Medulla oblongata (tissue), 1 donor: ENCODE data around the gene FASN.
"Not testable (repeated sequence)": the region's sequence is repeated elsewhere in the genome, so short reads cannot be mapped to it uniquely, and the experiment has no call there.

Experiments used
- DNase-seq: peaks from one replicate; pipeline ENCODE4 v3.0.0-alpha.2; 2015; ENCODE audit errors: extremely low spot score

Gene FASN

DNA sequence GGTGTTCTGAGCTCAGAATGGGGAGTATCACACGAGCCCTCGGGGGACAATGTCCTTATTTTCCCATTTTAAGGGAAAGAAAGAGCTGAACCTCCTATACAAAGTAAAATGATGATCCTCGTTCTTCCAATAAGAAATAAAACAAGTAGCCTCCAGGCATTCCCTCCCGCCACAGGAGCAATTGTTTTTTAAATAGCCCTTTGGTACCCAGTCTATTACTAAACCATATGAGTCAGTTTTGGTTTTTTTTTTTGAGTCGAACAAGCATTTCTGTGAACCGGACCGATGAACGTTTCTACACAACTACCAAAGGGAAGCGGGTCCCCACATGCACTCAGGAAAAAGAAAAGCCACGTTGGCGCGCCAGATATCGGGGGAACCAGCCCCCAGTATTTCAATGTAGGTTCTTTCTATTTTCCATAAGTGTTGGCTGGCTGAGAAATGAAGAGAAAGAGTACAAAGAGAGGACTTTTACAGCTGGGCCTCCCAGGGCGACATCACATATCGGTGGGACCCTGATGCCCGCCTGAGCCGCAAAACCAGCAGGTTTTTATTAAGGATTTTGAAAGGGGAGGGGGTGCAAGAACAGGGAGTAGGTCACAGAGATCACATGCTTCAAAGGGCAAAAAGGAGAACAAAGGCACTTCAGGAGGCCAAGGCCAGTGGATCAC is 56.8 kb downstream of the FASN start:
- DNase-seq: no peak

DNA sequence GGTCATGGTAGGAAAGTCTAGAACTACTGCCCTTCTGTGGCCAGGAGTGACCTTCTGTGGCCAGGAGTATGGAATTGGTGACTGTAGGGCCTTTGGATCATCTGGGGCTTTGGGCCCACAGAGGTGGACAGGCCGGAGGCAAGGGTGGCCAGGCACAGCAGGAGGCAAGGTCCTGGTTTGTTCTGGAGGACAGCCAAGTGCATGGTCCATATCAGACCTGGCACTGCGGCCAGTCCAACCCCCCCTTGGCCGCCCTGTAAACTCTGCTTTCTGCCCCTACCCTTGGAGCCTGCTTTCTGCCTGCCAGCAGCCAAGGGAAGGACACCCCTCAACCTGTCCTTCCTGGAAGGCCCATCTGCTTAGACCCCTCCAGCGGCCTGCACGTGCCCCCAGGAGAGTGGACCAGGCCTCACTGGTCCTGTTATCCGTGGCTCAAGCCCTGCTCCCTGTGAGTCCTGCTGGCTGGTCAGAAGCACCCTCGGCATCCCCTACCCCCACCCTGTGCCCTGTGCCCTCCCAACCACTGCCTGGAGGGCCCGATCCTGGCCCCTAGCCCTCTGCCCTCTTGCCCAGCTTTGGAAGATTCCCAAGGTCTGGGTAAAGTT is 58.2 kb downstream of the FASN start:
- DNase-seq: no peak

DNA sequence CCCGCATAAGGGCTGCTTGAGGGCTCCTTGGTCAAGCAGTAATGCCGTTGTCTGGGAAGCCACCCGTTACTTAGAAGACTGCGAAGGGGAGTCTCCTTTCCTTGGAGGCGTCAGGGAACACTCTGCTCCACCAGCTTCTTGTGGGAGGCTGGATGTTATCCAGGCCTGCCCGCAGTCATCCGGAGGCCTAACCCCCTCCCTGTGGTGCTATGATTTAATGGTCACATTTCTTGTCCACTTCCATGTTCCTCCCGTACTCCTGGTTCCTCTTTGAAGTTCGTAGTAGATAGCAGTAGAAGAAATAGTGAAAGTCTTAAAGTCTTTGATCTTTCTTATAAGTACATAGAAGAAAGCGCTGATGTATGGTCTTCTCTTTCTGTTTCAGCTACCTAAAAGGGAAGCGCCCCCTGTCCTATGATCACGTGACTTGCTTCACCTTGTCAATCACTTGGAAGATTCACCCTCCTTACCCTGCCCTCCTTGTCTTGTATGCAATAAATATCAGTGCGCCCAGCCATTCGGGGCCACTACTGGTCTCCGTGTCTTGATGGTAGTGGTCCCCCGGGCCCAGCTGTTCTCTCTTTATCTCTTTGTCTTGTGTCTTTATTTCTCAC is 59.1 kb downstream of the FASN start:
- DNase-seq: not testable (repeated sequence)

DNA sequence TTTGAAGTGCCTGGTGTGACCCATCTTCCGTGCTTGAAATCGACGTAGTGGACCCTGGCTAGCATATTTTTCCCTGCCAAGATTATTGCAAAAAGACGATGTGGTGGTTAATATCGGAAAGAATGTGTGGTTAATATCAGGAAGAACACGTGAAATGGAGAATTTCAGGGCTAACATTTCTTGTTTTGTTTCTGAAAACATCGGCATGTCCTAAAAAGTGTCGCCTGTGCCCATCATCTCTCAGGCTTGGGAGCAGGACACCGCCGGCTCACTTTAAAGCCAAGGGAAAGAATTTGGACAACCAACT is 60.2 kb downstream of the FASN start:
- DNase-seq: no peak

DNA sequence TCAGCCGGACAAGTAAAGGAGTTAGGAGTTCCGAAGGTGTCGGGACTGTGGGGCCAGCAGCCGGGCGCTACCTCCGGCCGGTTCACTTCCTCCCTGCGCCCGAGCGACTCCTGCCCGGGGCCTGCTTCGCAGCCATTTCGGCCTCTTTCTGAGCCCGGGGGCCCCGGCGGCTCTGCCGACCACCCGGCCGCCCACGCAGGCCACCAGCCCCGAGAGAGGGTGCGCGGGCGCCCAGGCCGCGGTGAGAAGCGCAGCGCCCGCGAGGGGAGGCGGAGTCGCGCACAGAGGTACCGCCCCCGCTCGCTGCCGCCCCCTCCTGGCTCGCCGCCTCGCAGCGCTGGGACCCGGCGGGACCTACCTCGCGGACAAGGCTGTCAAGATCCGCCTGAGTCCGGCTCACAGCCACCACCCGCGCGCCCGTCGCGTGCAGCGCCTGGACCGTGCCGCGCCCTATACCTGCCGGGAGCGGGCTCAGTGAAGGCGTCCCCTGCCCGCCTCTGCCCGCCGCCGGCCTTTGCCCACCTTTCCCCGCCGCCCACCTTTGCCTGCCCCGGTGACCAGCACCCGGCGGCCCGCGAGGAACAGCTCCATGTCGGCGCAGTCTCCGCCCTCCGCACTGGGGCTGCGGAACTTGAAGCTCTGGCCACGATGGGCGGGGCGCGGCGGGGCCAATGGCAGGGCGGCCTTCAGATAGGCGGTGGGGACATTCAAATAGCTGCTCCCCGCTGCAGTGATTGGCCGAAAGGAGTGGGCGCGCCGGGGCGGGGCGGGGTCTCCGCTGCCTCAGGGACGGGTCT is 60.7 kb downstream of the FASN start, which contains the start of gene DCXR:
TSS of gene DCXR (minus strand) at position 606 of the 797 bp plus-strand sequence. CDS start at position 591, 15 bp downstream.
- DNase-seq: peak; percentile 97

DNA sequence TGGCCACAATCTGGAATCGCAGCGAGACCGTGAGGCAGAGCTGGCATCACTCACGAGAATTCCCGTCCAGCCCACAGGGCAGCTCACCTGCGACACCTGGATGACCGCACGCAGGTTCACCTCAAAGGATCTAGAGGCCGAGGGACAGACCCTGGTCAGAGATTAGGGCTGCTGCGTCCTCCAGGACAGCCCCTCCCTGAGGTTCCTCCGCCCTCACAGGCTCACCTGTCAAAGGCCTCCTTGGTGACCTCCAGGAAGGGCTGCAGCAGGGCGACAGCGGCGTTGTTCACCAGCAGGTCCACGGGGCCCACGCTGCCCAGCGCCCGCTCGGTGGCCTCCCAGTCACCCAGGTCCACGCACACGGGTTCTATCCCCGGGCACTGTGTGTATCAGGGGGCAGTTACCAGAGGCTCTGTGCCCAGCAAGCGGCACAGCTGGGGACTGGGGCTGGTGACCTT is 61.4 kb downstream of the FASN start:
- no peak for DNase-seq

DNA sequence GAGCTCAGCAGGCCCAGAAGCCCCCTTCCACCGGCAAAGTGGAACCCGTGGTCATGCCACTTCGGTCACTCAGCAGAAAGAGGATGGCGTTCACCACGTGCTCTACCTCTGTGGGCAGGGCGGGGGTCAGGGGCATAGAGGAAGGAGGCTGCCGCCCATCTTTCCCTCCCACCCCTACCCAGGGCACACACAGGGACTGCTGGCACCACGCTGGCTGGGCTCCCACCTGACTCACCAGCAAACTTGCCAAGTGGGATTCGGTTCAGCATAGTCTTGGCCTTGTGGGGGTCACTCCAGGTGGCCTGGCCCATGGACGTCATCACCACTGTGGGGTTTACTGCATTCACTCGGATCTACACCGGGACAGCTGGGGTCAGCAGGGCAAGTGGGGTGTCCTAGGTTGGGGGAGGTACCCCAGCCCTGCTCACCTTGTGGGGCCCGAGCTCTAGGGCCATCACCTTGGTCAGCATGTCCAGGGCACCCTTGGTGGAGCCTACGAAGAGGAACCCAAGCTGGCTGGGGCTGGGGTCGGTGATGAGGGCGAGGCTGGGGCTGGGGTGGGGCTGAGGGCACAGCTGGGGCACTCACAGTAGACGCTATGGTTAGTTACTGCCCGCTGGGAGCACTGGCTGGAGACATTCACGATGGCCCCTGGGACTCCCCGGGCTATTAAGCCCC is 61.9 kb downstream of the FASN start:
- DNase-seq: no peak

DNA sequence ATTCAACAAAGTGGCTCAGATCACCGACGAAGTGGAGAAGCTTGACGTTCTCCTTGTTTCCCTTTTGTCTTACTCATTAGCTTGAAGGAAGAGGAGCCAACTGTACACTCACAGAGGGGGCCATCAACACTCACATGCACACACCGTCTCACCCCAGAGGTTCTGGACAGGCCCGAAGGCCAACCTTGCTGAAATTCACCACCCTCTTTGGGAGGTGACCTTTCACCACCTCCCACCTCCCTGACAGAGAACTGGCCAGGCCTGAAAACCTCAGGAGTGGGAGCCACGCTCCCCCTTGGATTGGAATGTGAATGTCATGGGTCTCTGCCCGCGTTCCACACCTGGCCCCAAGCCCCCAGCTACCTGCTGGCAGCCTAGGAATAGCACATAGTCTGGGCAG is 62.5 kb downstream of the FASN start:
- DNase-seq: no peak

DNA sequence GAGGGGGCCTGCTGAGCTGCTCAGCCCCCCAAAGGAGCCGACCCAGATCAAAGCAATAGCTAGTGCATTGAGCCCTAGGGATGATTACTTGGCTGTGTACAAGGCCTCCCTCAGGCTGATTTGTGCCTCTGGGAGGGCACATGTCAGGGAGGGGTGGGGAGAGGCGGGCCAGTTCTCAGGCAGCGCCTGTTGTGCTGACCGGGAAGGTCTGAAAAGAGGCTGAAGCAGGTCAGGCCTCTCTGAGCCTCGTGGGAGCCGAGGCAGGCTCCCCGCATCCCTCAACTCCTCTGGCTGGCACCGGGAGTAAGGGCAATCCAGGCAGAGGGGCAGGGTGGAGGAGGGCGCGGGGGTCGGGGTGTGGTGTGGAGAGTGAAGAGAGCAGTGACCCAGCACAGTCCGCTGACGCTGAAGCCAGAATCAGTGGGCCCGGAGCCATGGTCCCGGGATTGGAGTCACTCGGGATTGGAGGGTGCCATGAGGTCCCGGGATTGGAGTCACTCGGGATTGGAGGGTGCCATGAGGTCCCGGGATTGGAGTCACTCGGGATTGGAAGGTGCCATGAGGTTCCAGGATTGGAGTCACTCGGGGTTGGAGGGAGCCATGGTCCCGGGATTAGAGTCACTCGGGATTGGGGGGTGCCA is 63.5 kb downstream of the FASN start:
- no peak for DNase-seq

DNA sequence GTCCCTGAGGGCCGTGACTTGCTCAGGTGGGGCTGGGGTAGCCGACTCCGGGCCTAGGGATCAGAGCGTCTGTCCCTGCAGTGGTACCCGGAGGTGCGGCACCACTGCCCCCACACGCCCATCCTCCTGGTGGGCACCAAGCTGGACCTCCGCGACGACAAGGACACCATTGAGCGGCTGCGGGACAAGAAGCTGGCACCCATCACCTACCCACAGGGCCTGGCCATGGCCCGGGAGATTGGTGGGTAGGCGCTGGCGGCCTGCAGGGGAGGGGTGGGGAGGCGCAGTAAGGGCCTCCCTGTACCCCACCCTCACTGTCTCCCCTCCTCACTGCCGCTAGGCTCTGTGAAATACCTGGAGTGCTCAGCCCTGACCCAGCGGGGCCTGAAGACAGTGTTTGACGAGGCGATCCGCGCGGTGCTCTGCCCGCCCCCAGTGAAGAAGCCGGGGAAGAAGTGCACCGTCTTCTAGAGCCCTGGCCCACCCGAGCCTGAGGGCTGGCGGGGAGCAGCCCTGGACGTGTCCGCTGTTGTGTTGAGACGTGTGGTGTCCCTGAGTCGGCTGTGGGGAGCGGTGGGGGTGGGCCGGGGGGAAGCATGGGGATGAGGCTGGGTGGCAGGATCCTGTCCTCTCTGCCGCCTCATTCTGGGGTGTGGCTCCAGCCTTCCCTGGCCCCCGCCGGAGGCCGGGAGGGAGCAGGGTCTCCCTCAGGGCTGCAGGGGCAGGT is 64.5 kb downstream of the FASN start:
- DNase-seq: no peak

DNA sequence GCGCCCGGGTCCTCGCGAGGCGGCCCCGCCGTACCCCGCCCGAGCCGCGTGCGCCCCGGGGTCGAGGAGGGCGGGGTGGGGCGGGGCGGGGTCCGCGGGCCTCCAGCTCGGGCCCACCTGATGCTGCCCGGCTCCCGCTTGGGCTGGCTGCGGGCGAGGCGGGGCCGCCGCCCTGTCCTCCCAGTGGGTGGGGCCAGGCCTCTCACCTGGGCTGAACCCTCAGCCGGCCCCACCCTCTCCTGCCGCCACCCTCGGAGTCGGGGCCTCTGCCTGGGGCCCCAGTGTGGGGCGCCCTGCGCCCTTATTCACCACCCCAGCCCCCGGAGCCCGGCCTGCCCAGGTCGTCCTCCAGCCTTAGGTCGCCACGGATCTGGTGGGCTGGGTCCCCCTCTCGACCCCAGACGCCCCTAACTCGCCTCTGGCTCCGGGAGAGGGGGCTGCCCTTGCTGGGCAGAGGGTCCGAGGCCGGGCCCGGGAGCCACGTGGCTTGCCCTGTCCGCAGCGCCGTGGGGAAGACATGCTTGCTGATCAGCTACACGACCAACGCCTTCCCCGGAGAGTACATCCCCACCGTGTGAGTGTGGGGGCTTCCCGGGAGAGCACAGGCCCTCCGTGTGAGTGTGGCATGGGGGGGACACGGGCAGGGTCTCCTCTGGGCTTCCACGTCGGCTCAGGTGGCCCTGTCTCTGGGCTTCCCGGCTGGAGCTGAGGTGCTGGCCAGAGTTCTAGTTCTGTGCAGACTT is 66.0 kb downstream of the FASN start:
- DNase-seq: no peak

DNA sequence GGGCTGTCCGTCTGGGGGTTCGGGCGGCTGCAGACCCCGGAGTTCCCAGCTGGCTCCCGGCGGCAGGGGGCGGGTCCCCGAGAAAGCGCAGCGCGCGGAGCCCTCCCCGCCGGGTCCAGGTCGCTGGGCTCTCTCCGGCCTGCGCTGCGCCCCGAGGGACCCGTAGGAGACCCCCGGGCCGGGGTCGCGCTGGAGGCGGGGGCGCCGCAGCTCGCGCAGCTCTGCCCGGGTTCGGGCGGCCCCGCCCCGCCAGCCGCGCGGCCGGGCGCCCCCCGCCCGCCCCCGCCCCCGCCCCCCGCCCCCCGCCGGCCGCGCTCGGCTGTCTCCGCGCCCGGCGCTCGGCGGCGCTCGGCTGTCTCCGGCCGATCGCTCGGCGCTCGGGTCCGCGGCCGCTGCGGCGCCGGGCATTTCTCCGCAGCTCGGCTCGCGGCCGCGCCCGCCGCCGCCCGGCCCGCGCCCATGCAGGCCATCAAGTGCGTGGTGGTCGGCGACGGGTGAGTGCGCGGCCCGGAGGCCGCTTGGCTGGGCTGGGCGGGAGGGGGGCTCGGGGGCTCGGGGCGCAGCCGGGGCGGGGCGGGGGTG is 66.6 kb downstream of the FASN start, which contains the start of gene RAC3:
TSS of gene RAC3 (plus strand) at position 376 of the 582 bp plus-strand sequence. CDS start at position 460, 84 bp downstream.
- DNase-seq: no peak

DNA sequence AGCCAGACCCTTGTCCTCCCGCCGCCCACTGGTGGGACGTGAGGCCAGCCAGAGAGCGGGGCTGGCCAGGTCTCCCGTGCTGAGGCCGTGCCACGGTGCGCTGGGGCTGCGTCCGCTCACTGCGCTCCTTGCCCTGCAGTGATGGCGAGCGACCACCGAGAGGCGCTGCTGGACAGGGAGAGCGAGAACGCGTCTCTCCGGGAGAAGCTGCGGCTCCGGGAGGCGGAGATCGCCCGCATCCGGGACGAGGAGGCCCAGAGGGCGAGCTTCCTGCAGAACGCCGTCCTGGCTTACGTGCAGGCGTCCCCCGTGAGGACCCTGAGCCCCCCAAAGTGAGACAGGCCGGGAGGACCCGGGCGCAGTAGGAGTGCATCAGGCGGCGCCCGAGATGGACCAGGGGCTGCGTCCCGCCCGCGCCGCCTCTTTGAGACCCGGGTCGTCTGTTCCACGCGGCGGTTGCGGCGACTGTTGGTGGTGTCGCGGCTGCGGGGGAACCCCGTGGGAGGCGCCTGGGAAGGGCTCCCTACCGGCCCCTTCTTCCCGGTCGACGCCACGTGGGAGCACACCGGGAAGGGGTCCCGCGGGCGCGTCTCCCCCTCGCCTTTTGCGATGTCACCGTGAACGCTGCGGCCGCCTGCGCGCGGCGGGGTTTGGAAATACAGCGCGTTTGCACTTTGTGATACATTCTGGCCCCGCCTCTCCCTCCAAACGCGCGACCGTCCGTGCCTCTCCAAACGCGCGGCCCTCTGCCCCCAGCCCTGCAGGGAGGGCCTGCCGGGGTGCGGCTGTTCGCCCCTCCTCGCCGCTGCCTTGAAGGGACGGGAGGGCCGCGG is 67.3 kb downstream of the FASN start:
- peak; percentile 72 for DNase-seq

DNA sequence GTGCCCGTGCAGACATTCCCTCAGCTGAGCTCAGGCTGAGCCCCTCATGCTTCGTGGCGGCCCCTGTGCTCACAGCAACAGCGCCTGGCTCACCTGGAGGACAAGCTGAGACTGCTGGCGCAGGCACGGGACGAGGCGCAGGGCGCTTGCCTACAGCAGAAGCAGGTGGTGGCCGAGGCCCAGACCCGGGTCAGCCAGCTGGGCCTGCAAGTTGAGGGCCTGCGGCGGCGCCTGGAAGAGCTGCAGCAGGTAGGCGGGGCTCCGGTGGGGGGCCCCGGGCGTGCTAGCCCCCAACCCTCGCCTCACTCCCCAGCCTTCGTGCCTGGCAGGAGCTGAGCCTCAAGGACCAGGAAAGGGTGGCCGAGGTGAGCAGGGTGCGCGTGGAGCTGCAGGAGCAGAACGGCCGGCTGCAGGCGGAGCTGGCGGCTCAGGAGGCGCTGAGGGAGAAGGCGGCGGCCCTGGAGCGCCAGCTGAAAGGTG is 68.0 kb downstream of the FASN start:
- no peak for DNase-seq

DNA sequence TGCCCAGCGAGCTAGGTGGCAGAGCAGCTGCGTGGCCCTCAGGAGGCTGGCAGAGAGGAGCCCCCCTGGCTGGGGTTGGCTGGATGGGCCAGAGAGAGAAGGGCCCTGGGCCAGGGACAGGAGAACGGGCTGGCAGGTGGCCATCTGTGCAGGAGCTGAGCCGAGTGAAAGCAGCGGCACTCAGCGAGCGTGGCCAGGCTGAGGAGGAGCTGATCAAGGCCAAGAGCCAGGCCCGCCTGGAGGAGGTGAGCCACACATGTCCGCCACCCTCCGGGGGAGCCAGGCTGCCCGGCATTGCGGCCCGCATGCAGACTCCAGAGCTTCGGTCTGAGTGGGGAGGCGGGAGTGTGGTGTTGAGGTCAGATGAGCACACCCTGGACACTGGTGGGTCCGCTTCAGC is 68.6 kb downstream of the FASN start:
- DNase-seq: no peak

DNA sequence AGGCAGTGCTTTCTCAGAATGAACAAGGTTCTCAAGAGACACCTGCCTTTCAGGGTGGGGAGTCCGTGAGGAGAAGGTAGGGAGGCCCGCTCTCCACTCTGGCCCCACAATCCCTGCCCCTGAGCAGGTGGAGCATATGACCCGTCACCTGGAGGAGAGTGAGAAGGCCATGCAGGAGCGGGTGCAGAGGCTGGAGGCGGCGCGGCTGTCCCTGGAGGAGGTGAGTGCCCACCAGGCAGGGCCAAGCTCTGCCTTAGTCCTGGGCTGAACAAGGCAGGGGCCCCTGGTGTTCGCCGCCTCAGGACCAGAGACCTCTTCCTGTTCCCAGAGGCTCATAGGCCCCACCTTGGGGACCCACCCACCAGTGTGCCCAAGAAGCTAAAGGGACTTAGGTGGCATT is 69.1 kb downstream of the FASN start:
- DNase-seq: no peak
